ENCODE results near the gene SLC25A23. TPM values are rescaled to one million over a fixed set of nuclear protein-coding genes. Genes with fewer than 3 reads are reported as not detected.

SLC25A23 gene
- total and polyA plus RNA-seq, 9 of the 15 experiments (the other 6 are each of a cell fraction or from before 2014, with no cell fraction given) = 6.1 to 72.0 (median 26.6) TPM

DNA sequence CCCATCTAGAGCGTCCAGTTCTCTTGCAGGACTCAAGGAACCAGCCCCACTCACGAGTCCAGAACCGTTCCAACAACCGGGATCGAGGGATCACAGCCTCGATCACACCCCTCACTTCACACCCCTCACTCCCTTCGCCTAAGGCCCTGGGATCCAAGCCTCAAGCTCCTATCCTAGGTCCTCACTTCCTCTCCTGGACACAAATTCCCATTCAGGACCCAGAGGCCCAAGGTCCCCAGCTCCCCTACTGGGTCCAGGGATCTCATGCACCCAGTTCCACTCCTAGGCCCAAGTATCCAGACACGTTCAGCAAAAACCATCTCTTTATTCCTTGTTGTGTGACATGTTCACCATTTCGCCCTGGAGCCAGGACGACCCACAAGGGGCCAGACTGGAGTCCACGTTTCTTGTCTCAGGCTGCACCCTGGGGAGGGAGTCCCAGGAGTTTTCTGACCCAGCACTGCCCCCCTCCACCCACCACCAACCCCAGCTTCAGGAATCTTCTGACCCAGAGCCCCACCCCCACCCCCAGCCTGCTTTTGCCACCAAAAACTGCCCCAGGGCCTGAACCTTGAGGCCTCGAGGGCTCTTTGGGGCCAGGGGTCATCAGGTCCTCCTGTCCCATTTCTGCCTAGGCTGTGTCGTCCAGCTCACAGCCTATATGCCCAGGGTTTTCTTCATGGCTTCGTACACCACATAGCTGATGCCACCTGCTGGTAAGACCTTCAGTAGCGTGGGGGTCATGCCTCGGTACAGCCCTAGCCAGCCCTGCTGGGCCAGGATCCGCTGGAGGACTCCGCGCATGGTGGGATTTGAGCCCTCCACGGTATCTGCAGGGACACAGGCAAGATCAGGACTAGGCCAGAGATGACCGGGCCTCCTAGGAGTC lies 33.6 kb downstream of the SLC25A23 start (continued):
- TF ChIP-seq, protein P1, sequence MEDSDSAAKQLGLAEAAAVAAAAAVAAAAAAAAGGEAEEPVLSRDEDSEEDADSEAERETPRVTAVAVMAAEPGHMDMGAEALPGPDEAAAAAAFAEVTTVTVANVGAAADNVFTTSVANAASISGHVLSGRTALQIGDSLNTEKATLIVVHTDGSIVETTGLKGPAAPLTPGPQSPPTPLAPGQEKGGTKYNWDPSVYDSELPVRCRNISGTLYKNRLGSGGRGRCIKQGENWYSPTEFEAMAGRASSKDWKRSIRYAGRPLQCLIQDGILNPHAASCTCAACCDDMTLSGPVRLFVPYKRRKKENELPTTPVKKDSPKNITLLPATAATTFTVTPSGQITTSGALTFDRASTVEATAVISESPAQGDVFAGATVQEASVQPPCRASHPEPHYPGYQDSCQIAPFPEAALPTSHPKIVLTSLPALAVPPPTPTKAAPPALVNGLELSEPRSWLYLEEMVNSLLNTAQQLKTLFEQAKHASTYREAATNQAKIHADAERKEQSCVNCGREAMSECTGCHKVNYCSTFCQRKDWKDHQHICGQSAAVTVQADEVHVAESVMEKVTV (CRISPR knock-in tag; IDR thresholded peaks at IDR 0.05) = no peak
- TF ChIP-seq, protein P2, sequence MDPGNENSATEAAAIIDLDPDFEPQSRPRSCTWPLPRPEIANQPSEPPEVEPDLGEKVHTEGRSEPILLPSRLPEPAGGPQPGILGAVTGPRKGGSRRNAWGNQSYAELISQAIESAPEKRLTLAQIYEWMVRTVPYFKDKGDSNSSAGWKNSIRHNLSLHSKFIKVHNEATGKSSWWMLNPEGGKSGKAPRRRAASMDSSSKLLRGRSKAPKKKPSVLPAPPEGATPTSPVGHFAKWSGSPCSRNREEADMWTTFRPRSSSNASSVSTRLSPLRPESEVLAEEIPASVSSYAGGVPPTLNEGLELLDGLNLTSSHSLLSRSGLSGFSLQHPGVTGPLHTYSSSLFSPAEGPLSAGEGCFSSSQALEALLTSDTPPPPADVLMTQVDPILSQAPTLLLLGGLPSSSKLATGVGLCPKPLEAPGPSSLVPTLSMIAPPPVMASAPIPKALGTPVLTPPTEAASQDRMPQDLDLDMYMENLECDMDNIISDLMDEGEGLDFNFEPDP (CRISPR knock-in tag; IDR thresholded peaks at IDR 0.05) = 0 out of 2 replicates have a peak, but pooled peaks have one; percentile 35
- no peak for TF ChIP-seq HNRNPH1 (optimal IDR thresholded peaks at IDR 0.05; ENCODE audit: low read depth, low read length)
- TF ChIP-seq, protein P3, sequence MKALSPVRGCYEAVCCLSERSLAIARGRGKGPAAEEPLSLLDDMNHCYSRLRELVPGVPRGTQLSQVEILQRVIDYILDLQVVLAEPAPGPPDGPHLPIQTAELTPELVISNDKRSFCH (CRISPR knock-in tag; IDR thresholded peaks at IDR 0.05) = no peak
- TF ChIP-seq, protein P3 (tag; IDR thresholded peaks at IDR 0.05) = peak; percentile 83; the same call in 1 of the 2 replicates
- TF ChIP-seq TAF1 (IDR thresholded peaks at IDR 0.05; ENCODE audit: control insufficient read depth, extremely low read depth, insufficient read depth, low read length, severe bottlenecking) = peak; percentile 9
- TF ChIP-seq ZNF316 (IDR thresholded peaks at IDR 0.05) = no peak
- 0 out of 2 replicates have a peak, but pooled peaks have one; percentile 64 for TF ChIP-seq ZNF584 (CRISPR knock-in tag; IDR thresholded peaks at IDR 0.05; ENCODE audit: low read depth)
- TF ChIP-seq SPI1 (IDR thresholded peaks at IDR 0.05; ENCODE audit: borderline replicate concordance, low read depth, low read length) = peak; percentile 56

Measured in K562 (cell line).